HUDEP-2 (cell line): Measurements from ENCODE around the gene UCHL3.

Experiments
- DNase-seq, 76 experiments: peaks; one replicate each; lab custom pipeline; 2025; ENCODE audit not compliant: unreplicated experiment in 76 of 76; lab: John Stamatoyannopoulos, UW

The UCHL3 gene

DNA sequence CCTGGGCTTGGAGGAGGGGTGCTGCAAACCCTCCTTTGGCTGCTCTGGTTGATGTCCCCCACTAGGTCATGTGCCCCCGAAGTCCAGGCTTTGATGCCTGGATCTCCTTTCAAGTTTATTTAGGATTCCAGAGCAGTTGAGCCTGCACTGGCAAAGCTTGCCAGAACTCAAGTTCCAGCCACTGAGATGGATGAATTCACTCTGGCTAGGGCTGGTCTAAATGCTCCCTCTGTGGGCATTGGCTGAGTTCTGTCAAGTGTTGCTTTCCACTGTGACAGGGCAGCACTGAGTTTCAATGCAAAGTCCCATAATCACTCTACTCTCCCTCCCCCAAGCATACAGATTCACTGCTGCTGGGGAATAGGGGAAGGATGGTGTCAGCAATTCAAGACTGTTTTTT is 68.7 kb downstream of the UCHL3 start:
- no peak for DNase-seq

DNA sequence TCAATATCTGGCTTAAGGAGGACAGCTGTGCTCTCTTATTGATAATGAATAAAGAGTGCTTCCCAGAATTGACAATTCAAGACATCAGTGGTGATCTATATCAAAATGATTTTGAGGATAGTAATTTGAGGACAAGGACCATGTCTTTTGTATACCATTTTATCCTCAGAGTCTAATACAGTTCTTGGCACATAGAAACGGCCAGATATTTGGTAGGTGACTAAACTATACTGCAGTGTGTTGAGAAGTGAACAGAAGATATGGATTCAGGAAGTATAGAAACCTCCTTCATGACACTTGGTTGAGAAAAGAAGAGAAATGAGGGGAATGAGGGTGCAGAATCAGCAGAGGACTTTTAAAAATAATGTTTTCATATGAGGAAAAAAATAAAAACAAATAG is 70.4 kb downstream of the UCHL3 start:
- DNase-seq: no peak

DNA sequence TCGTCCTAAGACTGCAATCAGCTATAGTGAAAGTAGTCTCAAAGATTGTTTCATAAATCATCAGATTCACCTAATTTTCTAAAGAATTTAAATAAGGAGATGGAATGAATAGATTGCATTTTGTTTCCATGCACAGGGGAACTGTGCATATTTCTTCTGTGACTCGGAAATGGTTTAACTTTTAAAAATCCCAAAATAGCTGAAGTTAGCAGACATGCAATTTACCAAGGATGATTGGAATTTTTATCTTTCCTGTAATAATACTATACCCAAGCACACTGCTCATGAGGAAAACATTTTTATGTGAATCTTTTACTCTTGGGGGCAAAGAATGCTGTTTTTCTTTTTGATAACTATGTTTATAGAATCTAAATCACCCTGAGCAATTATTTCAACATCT is 71.6 kb downstream of the UCHL3 start:
- no peak for DNase-seq

DNA sequence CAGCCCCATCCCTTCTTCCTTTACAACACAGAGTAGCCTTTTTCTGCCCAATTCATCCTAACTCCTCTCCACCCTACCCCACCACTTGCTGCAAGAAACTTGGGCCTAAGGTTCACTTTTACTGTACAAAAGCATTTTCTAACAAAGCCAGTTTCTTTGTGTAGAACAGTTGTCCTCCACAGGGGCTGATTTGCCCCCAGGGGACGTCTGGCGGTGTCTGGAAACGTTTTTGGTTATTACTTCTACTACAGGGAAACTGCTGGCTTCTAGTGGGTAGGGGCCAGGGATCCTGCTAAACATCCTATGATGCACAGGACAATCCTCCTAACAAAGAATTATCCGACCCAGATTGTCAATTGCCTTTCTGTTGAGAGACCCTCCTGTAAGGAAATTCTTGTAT is 79.2 kb downstream of the UCHL3 start:
- DNase-seq: no peak

DNA sequence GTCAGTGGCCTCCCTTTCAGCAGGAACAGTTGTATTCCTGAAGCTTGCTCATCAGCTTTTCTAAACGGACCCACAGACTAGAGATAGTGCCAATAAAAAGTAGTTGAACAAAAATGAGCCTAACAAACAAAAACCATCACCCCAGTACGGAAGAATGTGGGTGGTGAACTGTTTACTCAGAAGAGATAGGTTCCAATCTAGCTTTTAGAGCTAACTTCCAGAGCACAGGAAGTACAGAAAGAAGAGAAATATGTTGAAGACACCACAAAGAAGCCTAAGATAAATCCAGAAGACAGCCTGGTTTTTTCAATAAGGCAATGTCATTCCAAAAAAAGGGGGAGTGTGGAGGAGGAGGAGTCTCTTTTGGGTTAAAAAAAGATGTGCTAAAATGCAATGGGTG is 83.7 kb downstream of the UCHL3 start:
- DNase-seq: no peak

DNA sequence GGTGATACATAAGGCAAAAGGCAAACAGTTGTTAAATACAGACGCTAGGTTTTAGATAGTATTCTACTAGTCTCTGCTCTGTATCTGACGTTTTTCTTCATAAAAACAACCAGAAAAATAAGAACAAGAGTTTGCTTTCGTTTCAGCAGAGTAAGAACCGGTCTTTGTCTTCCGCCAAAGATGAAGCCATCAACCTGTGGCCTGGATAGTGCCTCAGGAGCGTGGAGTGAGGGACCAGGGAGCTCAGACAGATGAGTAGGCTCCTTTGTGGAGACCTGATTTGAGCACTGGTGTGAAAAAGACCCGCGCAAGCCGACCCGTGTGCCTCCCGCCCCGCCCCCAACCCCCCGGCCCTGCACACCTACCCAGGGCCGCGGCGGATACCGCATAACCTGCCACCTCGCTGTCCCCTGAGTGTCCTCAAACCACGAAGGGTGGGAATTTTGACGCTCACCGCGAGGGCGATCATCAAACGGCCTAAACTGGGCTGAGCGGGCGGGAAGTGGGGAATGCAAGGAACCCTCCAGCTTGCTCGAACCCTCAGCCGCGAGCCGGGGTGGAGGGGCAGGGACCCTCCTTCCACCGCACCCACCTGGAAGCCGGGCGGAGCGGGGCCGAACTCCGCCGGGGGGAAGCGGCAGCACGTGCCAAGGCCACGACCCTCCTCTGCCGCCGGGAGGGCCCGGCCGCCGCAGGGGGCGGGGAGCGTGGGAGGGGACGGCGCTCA is 85.7 kb downstream of the UCHL3 start:
- no peak for DNase-seq

DNA sequence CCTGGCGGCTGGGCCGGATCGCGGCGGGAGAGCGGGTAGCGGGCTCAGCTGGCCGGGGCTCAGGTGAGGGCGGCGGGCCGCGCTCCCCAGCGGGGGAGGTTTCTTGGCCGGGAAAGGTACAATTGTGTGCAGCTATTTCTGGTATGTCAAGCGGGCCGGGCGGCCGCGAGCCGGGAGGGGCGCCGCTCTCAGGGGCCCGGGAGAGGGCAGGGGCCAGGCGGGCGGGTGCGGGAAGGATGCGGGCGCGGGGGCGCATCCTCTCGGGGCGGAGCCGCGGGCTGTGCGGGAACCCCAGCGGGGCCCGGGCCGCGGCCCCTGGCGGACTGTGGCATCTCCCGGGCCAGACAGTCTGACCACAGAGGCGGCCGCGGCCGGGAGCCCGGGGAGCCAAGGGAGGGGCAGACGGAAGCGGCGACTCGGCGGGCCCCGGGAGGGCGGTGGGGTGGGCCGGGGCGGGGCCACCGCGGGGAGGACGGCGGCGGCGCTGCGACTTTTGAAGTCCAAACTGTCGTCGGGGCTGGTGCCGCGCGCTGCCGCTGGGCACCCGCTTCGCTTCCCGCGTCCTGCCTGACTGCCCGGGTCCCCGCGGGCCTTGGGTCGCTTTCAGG is 86.3 kb downstream of the UCHL3 start, which contains the start of gene LMO7:
Gene LMO7 (plus strand): TSS at position 503 of the 608 bp plus-strand sequence. CDS start 328 bp downstream, outside the sequence.
- DNase-seq: peak in 28 of 76 experiments; percentile 3 to 38 (median 15)

DNA sequence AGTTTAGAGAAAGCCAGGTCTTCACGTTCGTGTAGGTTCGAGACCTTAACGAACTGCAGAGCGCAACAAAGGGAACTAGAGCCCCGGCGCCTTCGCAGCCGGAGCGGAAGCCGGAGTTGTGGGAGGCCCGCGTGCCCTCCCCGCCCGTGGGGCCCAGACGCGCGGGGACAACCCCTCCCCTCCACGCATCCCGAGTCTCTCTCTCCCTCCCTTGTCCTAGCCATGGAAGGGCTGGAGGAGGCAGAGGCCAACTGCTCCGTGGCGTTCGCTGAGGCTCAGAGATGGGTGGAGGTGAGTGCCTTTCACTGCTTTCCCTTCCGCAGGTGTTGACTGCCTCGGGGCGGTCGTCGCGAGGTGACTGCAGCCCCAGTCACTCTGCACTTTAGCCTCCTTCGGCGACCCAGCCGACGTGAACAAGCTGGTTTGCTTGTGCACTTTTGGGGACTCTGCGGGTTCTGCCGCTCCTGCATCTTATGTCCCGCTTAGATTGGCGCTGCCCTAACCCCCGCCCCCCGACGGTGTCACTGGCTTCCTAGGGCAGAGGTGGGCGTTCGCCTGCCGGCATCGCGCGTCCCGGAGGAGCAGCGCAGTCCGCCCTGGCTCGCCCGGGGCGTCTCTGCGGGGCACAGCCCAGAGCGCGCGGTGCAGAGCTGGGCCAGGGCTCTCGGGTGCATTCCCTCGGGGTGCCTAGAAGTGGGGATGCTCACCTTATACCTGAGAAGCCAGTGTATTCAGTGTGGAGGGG is 87.0 kb downstream of the UCHL3 start:
- DNase-seq: peak in 6 of 76 experiments; percentile 2 to 28 (median 10)

DNA sequence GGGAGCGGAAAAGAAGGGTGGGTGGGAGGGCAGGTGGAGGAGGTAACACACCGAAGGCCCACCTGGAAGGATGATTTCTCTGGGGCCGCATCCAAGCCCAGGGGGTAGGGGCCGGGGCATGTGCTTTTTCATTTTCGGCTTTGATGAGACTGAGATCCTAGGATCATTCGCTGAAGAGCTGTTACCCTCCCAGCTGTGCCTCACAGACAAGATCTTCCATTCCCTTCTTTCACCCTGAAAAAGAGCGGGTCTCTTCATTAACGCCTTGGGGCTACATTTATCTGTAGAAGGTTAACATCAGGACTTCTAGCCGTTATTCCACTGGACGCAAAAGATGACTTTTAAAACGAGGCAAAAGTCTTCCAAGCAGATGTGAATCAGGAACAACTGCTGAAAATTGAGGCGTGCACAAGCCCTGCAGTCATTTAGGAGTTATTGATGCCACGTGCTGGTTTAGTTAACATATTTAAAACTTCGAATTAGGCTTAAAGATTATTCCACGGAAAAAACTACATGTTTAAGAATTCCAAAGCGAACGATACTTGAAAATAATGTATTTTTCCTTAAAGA is 87.7 kb downstream of the UCHL3 start:
- DNase-seq: no peak

DNA sequence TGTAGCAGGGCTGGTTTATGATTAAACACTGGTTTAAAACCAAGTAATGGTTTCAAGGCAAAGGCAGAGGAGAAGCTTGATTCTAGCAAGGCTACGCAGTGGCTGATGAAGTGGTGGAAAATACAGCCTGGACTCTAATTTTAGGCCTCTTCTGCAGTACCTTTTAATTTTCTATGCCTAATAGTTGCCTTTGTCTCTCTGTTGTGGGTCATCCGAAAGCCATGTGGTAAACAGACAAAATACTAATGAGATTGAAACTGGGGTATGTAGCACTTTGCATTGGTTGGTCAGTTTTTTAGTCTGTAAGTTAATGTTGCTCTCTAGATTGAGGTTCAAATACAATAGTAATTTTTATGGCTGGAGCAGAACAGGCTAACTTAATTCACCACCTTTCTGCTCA is 89.9 kb downstream of the UCHL3 start:
- no peak for DNase-seq

DNA sequence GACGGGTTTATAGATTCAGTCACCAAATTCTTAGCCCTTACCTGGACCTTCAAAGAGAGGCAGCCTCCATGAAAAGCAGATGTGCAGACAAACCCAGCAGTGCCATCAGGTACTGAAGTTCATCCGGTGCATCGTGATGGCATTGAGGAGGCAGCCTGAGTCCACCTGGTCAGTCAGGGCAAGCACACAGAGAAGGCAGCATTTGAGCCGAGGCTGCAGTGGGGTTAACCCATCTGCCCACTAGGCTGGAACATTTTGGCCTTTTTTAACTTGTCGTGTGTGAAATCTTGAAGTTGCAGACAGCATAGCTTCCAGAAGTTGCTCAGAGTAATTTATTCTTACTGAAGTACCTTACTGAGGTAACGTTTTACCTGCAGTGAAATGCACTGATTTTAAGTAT is 91.4 kb downstream of the UCHL3 start:
- DNase-seq: no peak

DNA sequence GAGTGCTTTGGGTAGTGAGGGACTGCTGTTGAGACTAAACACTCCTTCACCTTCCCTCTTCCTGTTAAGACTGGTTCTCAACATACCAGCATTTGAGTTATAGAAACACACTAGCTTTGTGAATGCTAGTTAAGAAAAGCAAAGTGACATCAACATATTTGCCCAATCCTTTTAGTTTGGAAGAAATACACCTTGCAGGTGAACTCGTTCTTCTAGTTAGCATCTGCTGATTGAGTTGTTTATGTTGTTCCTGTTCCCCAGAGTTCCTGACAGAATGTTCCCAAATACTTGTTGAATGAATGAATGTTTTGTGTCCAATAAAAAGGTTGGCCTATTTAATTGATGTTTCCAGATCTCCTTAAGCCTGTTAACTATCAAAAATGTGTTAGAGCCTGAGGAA is 93.6 kb downstream of the UCHL3 start:
- DNase-seq: no peak

DNA sequence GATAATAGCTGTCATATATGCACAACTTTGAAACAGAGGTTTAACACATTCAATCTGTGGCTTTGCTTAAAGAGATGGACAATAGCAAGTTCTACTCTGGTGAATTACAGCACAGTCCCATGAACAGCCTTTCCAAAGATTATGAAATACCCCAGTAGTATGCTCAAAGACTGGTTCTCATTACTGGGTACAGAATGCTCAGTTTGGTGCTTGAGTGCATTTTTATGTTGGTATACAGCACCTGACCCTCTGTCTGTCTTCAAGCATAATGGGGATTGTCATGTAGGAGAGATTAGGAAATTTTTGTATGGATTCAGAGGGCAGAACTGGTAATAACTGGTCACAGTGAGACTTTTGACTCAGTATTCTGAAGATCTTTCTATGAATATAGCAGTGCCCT is 94.1 kb downstream of the UCHL3 start:
- DNase-seq: no peak

DNA sequence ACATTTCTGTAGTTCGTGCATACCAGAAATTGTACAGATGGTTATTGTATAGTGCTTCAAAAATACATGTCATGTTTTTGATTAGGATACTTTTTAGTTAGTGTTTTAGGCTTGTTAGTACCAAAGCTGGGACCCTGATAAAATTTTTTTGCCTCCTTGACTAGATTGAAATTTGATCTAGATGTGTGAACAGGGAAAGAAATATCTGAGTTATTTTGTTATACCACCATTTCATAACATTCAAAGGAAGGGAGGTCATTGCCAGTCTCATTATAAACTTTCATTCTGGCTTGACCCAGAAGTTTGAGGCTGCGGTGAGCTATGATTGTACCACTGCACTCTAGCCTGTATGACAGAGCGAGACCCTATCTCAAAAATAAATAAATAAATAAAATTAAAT is 95.5 kb downstream of the UCHL3 start:
- DNase-seq: no peak

DNA sequence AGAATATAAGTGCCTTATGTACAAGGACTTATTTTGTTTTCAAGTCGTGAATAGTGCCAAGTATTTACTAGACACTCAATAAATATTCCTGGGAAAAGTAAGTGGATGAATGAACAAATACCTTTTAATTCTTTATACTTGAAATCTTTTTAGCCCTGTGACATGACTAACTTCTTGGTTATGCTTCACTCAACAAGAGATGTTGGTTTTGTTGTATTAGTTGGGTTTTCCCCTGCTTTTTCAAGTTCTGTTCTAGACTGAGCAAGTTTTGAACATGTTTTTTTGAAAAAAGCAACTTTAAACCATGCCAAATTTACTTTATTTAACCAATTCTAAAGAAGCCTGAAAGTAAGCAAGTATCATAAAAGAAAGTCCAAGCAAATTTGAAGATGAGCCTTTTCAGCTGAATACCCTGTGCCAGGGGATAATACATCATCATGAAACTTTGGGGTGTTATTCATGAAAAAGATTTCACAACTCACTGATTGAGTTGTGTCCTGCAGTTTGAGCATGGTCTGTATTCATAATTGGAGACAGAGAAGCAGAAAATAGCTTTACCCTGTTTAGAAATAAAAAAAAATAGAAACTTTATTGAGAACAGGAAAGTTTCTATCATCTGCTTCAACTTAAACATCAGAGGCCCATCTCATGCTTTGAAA is 97.7 kb downstream of the UCHL3 start:
- DNase-seq: no peak

DNA sequence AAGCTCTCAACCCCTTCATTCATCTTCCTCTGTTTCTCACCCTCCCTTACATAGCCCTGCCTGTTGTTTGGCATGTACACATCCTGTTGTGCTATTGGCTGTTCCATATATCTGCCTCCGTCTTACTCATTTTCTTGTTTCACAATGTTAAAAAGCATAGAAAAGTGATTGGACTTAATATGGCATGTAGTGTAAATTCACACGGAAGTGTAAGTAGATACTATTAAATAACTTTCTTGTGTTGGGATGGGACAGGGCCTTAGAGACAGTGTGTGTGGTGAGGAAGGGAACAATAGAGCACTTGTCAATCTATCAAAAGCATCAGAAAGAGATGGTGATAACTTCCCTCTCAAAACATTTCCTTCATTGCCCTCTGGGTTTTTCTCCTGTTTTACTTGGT is 98.9 kb downstream of the UCHL3 start:
- no peak for DNase-seq

DNA sequence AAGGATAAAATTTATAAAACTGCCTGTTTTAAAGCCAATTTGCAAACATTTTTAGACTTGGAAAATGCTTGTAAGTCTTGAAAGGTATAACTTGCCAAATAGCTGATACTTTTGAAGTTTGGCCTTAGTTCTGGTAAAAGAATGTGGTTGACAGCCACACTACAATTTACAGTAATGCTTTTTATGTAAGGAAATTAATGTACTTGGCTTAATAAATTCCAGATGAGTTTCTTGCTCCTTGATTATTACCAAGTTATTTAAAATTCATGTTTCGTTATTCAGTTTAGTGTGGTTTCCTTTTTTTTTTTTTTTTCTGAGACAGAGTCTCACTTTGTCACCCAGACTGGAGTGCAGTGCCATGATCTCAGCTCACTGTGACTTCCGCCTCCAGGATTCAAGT is 101.4 kb downstream of the UCHL3 start:
- no peak for DNase-seq

DNA sequence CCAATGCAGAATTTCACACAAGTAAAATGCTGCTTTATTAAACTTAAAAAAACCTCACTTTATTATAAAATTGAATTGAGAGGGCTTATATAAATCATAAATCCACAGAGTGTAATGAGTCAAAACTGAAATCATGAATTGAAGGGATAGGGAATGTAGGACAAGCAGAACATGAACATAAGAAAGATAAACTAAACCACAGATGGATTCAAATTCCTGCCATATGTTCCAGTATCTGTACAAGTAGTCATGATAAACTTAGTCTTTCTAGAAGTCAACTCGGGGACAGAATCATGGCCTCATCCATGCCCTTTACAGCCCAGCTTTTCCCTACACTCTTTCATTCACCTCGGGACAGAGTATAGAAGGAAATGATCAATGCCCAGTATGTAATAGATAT is 103.1 kb downstream of the UCHL3 start:
- DNase-seq: no peak
